SK-N-MC (cell line): ENCODE data around the gene USP32.

Experiments used
- EZH2 ChIP-seq: fragments of 200-600 bp; sonication (generic); IDR thresholded peaks from one replicate; pipeline ENCODE4 v1.6.1; 2017; ENCODE audit warnings: antibody characterized with exemption
- POLR2AphosphoS5 ChIP-seq: IDR thresholded peaks from 2 replicates; pipeline ENCODE4 v1.6.1; 2012; ENCODE audit warnings: mild to moderate bottlenecking, low read depth, low read length, borderline replicate concordance

GRCh38 chr17:60436676-60437075, 44.7 kb upstream of the USP32 start:
- no peak for TF ChIP-seq POLR2AphosphoS5
- TF ChIP-seq EZH2, result no peak
